NCI-H446 (cell line): Measurements from ENCODE around the gene LARP6.
"Not testable (repeated sequence)": the region's sequence is repeated elsewhere in the genome, so short reads cannot be mapped to it uniquely, and the experiment has no call there.

Experiments used
- DNase-seq, 2 experiments: peaks; one replicate each; lab custom pipeline; 2025; lab: John Stamatoyannopoulos, UW

The LARP6 gene

GRCh38 chr15:70853973-70854665 lies at the start of gene LARP6:
Gene LARP6, minus strand, starts transcription at chr15:70854157. Its CDS starts 69 bp downstream, at chr15:70854088.
- DNase-seq: no peak

DNA sequence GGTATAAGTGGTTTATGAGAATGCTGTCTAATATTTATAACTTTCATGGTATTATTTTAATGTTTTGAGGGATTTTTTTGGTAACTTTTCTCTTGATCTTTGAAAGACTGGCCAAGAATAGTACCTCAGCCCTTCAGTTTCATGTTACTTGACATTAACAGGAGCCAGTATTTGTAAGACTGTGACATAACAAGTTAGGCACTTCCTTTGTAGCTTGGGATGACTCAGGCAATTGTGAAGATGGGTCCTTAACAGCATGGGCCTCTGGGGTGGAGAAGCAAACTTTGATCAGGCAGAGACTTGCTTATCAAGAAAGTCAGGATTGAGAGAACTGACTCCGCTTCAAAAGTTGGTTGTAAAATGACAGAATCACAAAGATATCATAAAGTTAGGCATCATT lies 48.1 kb upstream of the LARP6 start:
- DNase-seq: no peak

GRCh38 chr15:70892912-70893560 lies 39.1 kb upstream of the LARP6 start:
- DNase-seq: peak in 1 of 2 experiments; percentile 23

DNA sequence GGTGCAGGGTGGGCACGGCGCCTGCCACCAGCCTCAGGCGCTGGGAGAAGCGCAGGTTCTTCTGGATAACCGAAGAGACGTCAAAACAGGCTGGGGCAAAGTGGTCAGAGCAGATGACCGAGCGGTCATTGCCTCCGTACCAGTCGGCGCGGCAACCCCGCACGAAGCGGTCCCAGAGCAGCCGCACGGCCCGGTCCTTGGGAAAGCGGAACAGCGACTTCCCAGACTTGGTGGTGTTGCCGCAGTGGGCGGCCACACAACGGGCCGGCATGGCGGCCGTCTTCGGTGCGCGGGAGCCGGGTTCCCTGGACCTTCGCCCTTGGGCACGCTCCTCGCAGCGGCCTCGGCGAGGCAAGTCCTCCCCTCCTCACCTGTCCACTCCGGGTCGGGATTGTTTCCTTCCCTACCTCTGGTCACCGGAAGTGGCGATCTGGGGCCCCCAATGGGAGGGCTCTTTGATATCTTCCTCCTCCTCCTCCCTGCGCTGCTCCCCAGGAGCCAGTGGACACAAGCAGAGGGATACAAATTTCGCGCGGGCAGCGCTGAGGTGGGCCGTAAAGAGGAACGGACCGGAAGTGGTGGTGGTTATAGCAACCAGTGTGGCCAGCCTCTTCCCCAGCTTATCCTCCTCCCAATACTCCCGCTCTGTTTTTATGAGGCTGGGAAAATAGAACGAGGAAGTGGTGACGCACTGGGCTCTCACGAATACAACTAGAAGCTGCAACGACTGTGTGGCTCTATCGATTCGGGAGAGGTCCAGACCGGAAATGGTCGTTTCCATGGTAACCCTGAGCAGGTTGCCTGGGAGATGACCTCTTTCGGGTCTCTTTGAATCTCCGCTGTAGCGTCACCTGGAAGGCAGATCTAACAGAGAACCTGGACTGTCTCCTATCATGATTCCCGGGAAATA lies 38.3 kb upstream of the LARP6 start, which contains the start of the genes LRRC49 and THAP10:
TSS of gene LRRC49 (plus strand) at position 825 of the 910 bp plus-strand sequence. CDS start at position 894, 69 bp downstream.
TSS of gene THAP10 (minus strand) at position 432 of the 910 bp plus-strand sequence. CDS start at position 271, 161 bp downstream.
- peak; percentile 87 to 88 for DNase-seq

- no peak for DNase-seq
These were observed 28.4 kb upstream of the LARP6 start for GRCh38 chr15:70882361-70882760.

GRCh38 chr15:70880781-70881180 lies 26.8 kb upstream of the LARP6 start:
- no peak for DNase-seq

- no peak for DNase-seq
These were observed 25.4 kb upstream of the LARP6 start for GRCh38 chr15:70879401-70879800.

DNA sequence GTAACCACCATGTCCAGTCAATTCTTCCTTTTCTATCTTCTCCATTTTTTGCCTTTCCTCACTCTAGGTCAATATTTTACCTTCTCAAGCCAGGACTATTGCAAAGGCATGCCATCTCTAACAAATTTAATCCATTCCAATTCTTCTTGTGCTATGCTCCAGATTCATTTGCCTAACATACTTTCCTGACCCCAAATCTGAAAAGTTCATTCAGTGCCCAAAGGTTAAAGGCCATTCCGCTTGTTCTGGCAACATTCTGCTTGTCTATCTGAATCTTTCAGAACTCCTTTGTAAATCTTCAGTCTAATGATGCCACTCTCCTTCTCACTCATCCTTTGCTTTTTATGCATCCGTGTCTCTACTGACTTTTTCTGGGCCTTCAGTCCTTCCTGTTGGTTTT lies 22.7 kb upstream of the LARP6 start:
- DNase-seq: no peak

DNA sequence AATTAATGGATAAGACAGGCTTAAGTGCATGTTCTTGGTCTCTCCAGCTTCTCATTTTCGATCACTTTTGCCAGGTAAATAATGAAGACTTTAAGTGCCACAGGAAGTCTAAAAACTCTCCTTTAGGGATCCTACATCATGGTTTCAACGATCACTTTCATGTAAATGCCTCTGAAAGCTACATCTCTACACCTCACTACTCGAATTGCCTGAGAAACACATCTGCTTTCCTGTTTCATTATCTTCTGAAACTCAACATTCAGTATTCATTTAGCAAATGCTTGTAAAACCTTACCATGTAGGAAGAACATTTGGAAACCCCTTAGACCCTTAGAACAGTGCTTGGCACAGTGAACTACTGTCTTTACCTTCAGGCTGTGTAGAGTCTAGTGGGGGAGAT lies 22.1 kb upstream of the LARP6 start:
- no peak for DNase-seq

GRCh38 chr15:70875001-70875782 lies 21.2 kb upstream of the LARP6 start:
- no peak for DNase-seq

DNA sequence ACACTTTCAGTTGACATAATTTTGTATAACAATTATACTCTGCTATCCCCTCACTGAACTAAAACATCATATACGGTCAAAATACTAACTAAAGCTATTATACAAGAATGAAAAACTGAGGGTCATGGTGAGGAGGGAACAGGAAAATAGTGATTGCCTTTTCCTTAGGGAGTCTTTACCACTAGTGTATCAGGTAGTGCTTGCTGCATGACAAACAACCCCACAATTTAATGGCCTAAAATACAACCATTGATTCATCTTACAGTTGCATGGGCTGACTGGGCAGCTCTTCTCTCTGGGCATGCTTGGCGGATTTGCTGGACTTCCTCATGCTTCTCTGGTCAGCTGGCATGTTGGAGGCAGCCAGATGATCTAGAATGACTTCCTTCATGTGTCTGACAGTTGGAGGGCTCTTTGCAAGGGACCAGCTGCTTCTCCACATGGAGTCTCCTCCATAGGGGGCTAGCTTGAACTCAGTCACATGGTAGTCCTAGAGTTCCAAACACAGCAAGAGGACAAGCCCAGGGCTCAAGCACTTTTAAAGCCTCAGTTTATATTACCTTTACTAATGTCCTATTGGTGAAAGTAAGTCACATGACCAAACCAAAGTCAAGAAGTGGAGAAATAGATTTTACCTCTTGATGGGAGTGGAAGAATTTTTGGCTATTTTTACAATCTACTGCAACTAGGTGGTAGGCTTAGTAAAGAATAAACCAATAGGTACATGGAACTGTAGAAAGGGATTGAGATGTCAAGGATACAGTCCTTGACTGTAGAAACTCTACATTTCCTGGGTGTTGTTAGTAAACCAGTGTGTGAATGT lies 19.5 kb upstream of the LARP6 start:
- DNase-seq: no peak

- not testable (repeated sequence) for DNase-seq
These were observed 17.5 kb upstream of the LARP6 start for GRCh38 chr15:70871490-70871889.

- no peak for DNase-seq
These were observed 16.1 kb upstream of the LARP6 start for GRCh38 chr15:70870051-70870450.

DNA sequence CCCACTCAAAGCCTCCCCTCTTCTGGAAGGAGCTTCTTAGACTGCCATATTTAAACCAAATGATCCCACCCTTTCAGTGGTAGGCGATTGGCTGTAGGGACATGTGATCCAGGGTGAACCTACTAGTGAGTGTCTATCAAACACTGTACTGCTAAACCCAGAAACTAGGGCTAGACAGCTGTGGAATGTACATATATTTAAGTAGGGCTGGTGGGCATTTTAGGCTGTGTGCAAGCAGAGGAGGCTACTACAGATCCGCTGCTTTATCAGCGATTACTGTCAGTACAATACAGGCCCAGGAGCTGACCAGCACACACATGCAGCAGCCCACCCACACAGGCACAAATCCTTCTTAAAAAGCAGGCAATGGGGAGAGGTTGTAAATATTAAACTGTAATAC lies 15.4 kb upstream of the LARP6 start:
- DNase-seq: no peak

GRCh38 chr15:70867911-70868467 lies 14.0 kb upstream of the LARP6 start:
- no peak for DNase-seq

DNA sequence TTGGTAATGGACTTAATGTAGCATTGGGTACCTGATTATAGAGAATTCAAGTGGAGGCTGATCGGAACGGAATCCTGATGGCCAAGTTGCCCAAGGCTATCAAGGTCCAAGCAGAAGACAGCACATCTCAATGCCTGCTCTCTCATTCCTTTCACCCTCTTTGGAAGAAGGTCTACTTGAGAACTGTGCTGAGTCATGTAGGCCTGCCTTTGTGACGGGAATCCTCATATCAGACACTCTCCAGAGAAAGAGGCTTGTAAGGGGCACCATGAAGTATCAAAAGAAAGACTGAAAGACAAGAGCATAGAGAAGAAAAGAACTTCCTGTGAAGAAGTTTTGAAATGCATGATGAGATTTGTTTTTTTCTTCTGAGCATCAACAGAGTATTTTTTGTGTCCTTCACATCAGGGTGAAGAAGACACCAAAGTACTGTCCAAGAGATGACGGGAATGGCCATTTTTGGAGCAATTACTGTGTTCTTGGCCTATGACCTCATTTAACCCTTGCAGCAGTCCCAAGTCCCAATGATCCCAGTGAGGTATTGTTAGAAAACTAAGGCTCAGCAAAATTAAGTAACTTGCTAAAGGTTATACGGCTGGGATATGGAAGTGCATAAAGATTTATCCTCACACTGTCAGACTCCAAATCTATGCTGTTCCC lies 13.2 kb upstream of the LARP6 start:
- no peak for DNase-seq

- no peak for DNase-seq
These were observed 9.7 kb upstream of the LARP6 start for GRCh38 chr15:70863450-70864218.

DNA sequence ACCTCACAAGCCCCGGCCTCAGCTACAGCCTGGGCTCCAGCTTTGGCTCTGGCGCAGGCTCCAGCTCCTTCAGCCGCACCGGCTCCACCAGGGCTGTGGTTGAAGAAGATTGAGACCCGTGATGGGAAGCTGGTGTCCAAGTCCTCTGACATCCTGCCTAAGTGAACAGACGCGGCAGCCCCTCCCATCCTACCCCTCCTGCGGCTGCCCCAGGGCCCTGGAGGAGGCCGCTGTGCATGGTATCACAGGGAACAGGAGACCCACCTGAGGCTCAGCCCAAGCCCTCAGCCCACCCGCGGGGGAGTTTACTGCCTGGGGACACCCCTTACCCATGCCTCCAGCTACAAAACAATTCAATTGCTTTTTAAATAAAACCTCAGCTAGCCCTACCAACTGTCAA lies 6.0 kb upstream of the LARP6 start:
- DNase-seq: no peak

DNA sequence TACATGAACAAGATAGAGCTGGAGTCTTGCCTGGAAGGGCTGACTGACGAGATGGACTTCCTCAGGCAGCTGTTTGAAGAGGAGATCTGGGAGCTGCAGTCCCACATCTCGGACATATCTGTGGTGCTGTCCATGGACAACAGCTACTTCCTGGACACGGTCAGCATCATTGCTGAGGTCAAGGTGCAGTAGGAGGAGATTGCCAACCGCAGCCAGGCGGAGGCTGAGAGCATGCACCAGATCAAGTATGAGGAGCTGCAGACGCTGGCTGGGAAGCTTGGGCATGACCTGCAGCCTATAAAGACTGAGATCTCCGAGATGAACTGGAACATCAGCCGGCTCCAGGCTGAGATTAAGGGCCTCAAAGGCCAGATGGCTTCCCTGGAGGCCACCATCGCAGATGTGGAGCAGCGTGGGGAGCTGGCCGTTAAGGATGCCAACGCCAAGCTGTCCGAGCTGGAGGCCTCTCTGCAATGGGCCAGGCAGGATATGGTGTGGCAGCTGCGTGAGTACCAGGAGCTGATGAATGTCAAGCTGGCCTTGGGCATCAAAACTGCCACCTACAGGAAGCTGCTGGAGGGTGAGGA lies 5.5 kb upstream of the LARP6 start:
- no peak for DNase-seq
